GM19351 (cell line): ENCODE results near the gene TMEM53.

Source experiments
- ATAC-seq: cut with Tn5 transposase; IDR thresholded peaks from one replicate; pipeline ENCODE4 v1.9.1; 2021; ENCODE audit warnings: mild to moderate bottlenecking, moderate library complexity; ENCODE audit not compliant: unreplicated experiment

The TMEM53 gene

GRCh38 chr1:44606701-44607281 lies 67.5 kb downstream of the TMEM53 start:
- ATAC-seq, result no peak

- ATAC-seq, result no peak
Observed at GRCh38 chr1:44605914-44606615, 68.2 kb downstream of the TMEM53 start.

GRCh38 chr1:44604157-44604955 lies 69.9 kb downstream of the TMEM53 start:
- no peak for ATAC-seq

- no peak for ATAC-seq
Observed at GRCh38 chr1:44603718-44604117, 70.6 kb downstream of the TMEM53 start.
